Activated naive CD8-positive, alpha-beta T cell treated with anti-CD3 and anti-CD28 coated beads, Interleukin-2, amount 10 ng/mL, durations not matched to agents 7 days and 5 days (primary cell): ENCODE data around the gene SEMA6A. TPM values are rescaled to one million over a fixed set of nuclear protein-coding genes. Genes with fewer than 3 reads are reported as not detected.

Source experiments
- ATAC-seq: fragments of 150-1000 bp; cut with Tn5 transposase; one replicate; pipeline ENCODE4 v1.10.0; 2021; ENCODE audit warnings: low read depth, moderate library complexity
- POLR2A ChIA-PET: fragments of 350-600 bp; sonication (Branson Sonifier 250); formaldehyde crosslinking; loops from one replicate; lab custom pipeline; 2021; ENCODE audit warnings: antibody characterized with exemption; lab: Charles Lee
- DNase-seq: peaks from one replicate; pipeline ENCODE4 v3.0.0; 2021
- H3K27ac Mint-ChIP-seq: one replicate; pipeline ENCODE4 v1.8.0; 2022; ENCODE audit warnings: mild to moderate bottlenecking, mixed read lengths
- H3K27me3 Mint-ChIP-seq: one replicate; pipeline ENCODE4 v1.8.0; 2022; ENCODE audit warnings: mild to moderate bottlenecking, moderate library complexity, mixed read lengths
- H3K36me3 Mint-ChIP-seq: one replicate; pipeline ENCODE4 v1.8.0; 2021; ENCODE audit warnings: mild to moderate bottlenecking, mixed read lengths
- H3K4me1 Mint-ChIP-seq: one replicate; pipeline ENCODE4 v1.8.0; 2021; ENCODE audit warnings: mixed read lengths
- H3K4me3 Mint-ChIP-seq: one replicate; pipeline ENCODE4 v1.8.0; 2022; ENCODE audit warnings: mild to moderate bottlenecking, moderate library complexity, mixed read lengths
- H3K9me3 Mint-ChIP-seq: one replicate; pipeline ENCODE4 v1.8.0; 2021; ENCODE audit warnings: mixed read lengths
- total RNA-seq, 2 experiments: library from RNA; stranded (reverse); gene quantifications; one replicate each; pipeline ENCODE4 v1.2.3, GENCODE V29; 2021

The SEMA6A gene
- total RNA-seq, 2 experiments from 2014 or later = not detected

- Mint-ChIP-seq H3K9me3 (peaks cover 11% of the 10 kb centered on the region), H3K4me1 (peaks cover 6% of the 10 kb centered on the region), H3K27ac (no peak overlapping the region), H3K27me3 (no peaks in the 10 kb centered on the region), H3K4me3 (no peak overlapping the region), H3K36me3 (peaks cover 4% of the 10 kb centered on the region)
- DNase-seq (no peak), ATAC-seq (no peak)
- POLR2A ChIA-PET = no interaction called here
Measured at GRCh38 chr5:116476897-116477537, 97.6 kb downstream of the SEMA6A start.

- DNase-seq (no peak), ATAC-seq (no peak)
- no peak overlapping the region for H3K27ac Mint-ChIP-seq
- peaks cover 4% of the 10 kb centered on the region for H3K36me3 Mint-ChIP-seq
- no peak overlapping the region for H3K4me3 Mint-ChIP-seq
- peaks cover 11% of the 10 kb centered on the region for H3K9me3 Mint-ChIP-seq
- H3K4me1 Mint-ChIP-seq = peaks cover 6% of the 10 kb centered on the region
- POLR2A ChIA-PET = no interaction called here
- no peaks in the 10 kb centered on the region for H3K27me3 Mint-ChIP-seq
Measured at GRCh38 chr5:116475338-116475737, 99.3 kb downstream of the SEMA6A start.

GRCh38 chr5:116473706-116474105 lies 100.9 kb downstream of the SEMA6A start:
- H3K27ac Mint-ChIP-seq = no peak overlapping the region
- DNase-seq (no peak), ATAC-seq (no peak)
- H3K4me3 Mint-ChIP-seq = no peak overlapping the region
- H3K27me3 Mint-ChIP-seq = no peaks in the 10 kb centered on the region
- peaks cover 4% of the 10 kb centered on the region for H3K4me1 Mint-ChIP-seq
- H3K9me3 Mint-ChIP-seq = peaks cover 11% of the 10 kb centered on the region
- peaks cover 4% of the 10 kb centered on the region for H3K36me3 Mint-ChIP-seq
- POLR2A ChIA-PET = no interaction called here

- peaks cover 1% of the 10 kb centered on the region for H3K36me3 Mint-ChIP-seq
- DNase-seq (no peak), ATAC-seq (no peak)
- POLR2A ChIA-PET = no interaction called here
- peaks cover 5% of the 10 kb centered on the region for H3K9me3 Mint-ChIP-seq
- no peaks in the 10 kb centered on the region for H3K27me3 Mint-ChIP-seq
- H3K27ac Mint-ChIP-seq = no peak overlapping the region
- no peaks in the 10 kb centered on the region for H3K4me1 Mint-ChIP-seq
- H3K4me3 Mint-ChIP-seq = no peak overlapping the region
Measured at GRCh38 chr5:116472274-116472673, 102.3 kb downstream of the SEMA6A start.

GRCh38 chr5:116469631-116470030 lies 105.0 kb downstream of the SEMA6A start:
- POLR2A ChIA-PET = no interaction called here

GRCh38 chr5:116468583-116468982 lies 106.0 kb downstream of the SEMA6A start:
- Mint-ChIP-seq H3K27ac (no peak overlapping the region), H3K4me3 (no peak overlapping the region), H3K36me3 (no peaks in the 10 kb centered on the region), H3K9me3 (peaks cover 2% of the 10 kb centered on the region), H3K27me3 (no peaks in the 10 kb centered on the region), H3K4me1 (peaks cover 4% of the 10 kb centered on the region)
- DNase-seq (no peak), ATAC-seq (no peak)
- POLR2A ChIA-PET = no interaction called here

More at GRCh38 chr5:116469631-116470030, 105.0 kb downstream of the SEMA6A start:
- Mint-ChIP-seq H3K4me3 (no peak overlapping the region), H3K27me3 (no peaks in the 10 kb centered on the region), H3K9me3 (no peaks in the 10 kb centered on the region), H3K27ac (no peak overlapping the region), H3K4me1 (peaks cover 4% of the 10 kb centered on the region), H3K36me3 (no peaks in the 10 kb centered on the region)
- DNase-seq (no peak), ATAC-seq (no peak)

- no peak for ATAC-seq
- H3K27me3 Mint-ChIP-seq = no peaks in the 10 kb centered on the region
- no peaks in the 10 kb centered on the region for H3K36me3 Mint-ChIP-seq
- H3K4me3 Mint-ChIP-seq = no peak overlapping the region
- no peak overlapping the region for H3K27ac Mint-ChIP-seq
- H3K4me1 Mint-ChIP-seq = peaks cover 4% of the 10 kb centered on the region
- H3K9me3 Mint-ChIP-seq = peaks cover 2% of the 10 kb centered on the region
- no peak for DNase-seq
- POLR2A ChIA-PET = no interaction called here
Measured at GRCh38 chr5:116467465-116467843, 107.2 kb downstream of the SEMA6A start.

GRCh38 chr5:116466727-116467464 lies 107.7 kb downstream of the SEMA6A start:
- Mint-ChIP-seq H3K9me3 (peaks cover 2% of the 10 kb centered on the region), H3K4me1 (peaks cover 4% of the 10 kb centered on the region), H3K27ac (no peak overlapping the region), H3K36me3 (no peaks in the 10 kb centered on the region), H3K27me3 (no peaks in the 10 kb centered on the region), H3K4me3 (no peak overlapping the region)
- POLR2A ChIA-PET = no interaction called here
- no peak for ATAC-seq
- DNase-seq = no peak

- Mint-ChIP-seq H3K27ac (no peak overlapping the region), H3K4me3 (no peak overlapping the region), H3K9me3 (peaks cover 2% of the 10 kb centered on the region), H3K27me3 (no peaks in the 10 kb centered on the region), H3K4me1 (peaks cover 4% of the 10 kb centered on the region), H3K36me3 (no peaks in the 10 kb centered on the region)
- POLR2A ChIA-PET = interaction anchor here (0.7 kb wide), 1 partner anchor 491 kb away, joined by 3 read pairs; no protein-coding TSS in a partner anchor
- no peak for ATAC-seq
- DNase-seq = no peak
Measured at GRCh38 chr5:116465411-116465810, 109.2 kb downstream of the SEMA6A start.

- Mint-ChIP-seq H3K27me3 (no peaks in the 10 kb centered on the region), H3K4me1 (peaks cover 4% of the 10 kb centered on the region), H3K9me3 (peaks cover 5% of the 10 kb centered on the region), H3K27ac (no peak overlapping the region), H3K36me3 (no peaks in the 10 kb centered on the region), H3K4me3 (no peak overlapping the region)
- POLR2A ChIA-PET = no interaction called here
- ATAC-seq (no peak), DNase-seq (no peak)
Measured at GRCh38 chr5:116464144-116464708, 110.4 kb downstream of the SEMA6A start.

GRCh38 chr5:116462500-116462899 lies 112.1 kb downstream of the SEMA6A start:
- Mint-ChIP-seq H3K27me3 (no peaks in the 10 kb centered on the region), H3K4me3 (no peak overlapping the region), H3K27ac (no peak overlapping the region), H3K36me3 (no peaks in the 10 kb centered on the region), H3K9me3 (peaks cover 5% of the 10 kb centered on the region), H3K4me1 (peaks cover 4% of the 10 kb centered on the region)
- POLR2A ChIA-PET = no interaction called here
- ATAC-seq = no peak
- DNase-seq = no peak

GRCh38 chr5:116459301-116459700 lies 115.3 kb downstream of the SEMA6A start:
- POLR2A ChIA-PET = no interaction called here
- Mint-ChIP-seq H3K27ac (no peak overlapping the region), H3K4me1 (peaks cover 5% of the 10 kb centered on the region), H3K9me3 (peaks cover 3% of the 10 kb centered on the region), H3K4me3 (no peak overlapping the region), H3K36me3 (no peaks in the 10 kb centered on the region), H3K27me3 (no peaks in the 10 kb centered on the region)
- DNase-seq = no peak
- ATAC-seq = no peak

GRCh38 chr5:116457062-116457461 lies 117.6 kb downstream of the SEMA6A start:
- ATAC-seq (no peak), DNase-seq (no peak)
- no peak overlapping the region for H3K4me3 Mint-ChIP-seq
- H3K27ac Mint-ChIP-seq = no peak overlapping the region
- peaks cover 3% of the 10 kb centered on the region for H3K9me3 Mint-ChIP-seq
- H3K36me3 Mint-ChIP-seq = peaks cover 1% of the 10 kb centered on the region
- H3K27me3 Mint-ChIP-seq = no peaks in the 10 kb centered on the region
- POLR2A ChIA-PET = no interaction called here
- peaks cover 8% of the 10 kb centered on the region for H3K4me1 Mint-ChIP-seq

GRCh38 chr5:116456036-116456435 lies 118.6 kb downstream of the SEMA6A start:
- Mint-ChIP-seq H3K9me3 (peaks cover 3% of the 10 kb centered on the region), H3K27me3 (no peaks in the 10 kb centered on the region), H3K27ac (no peak overlapping the region), H3K36me3 (peaks cover 1% of the 10 kb centered on the region), H3K4me3 (no peak overlapping the region), H3K4me1 (peaks cover 8% of the 10 kb centered on the region)
- DNase-seq (no peak), ATAC-seq (no peak)
- POLR2A ChIA-PET = no interaction called here
